ENCODE measurements around the gene MEGF11.

- TF ChIP-seq POLR2AphosphoS5 (IDR thresholded peaks at IDR 0.05; ENCODE audit: low read depth, low read length): no peak
- no peak for TF ChIP-seq SPI1 (IDR thresholded peaks at IDR 0.05; ENCODE audit: low read depth, low read length)
- TF ChIP-seq TAF1 (IDR thresholded peaks at IDR 0.05; ENCODE audit: low read depth, low read length): no peak
- TF ChIP-seq POLR2A (IDR thresholded peaks at IDR 0.05; ENCODE audit: low read depth, low read length): no peak
- no peak for TF ChIP-seq PAX5 (IDR thresholded peaks at IDR 0.05; ENCODE audit: insufficient read depth, low read length, severe bottlenecking)
- no peak for TF ChIP-seq POU2F2 (IDR thresholded peaks at IDR 0.05; ENCODE audit: low read depth, low read length)
These were observed 84.5 kb downstream of the MEGF11 start for GRCh38 chr15:66169023-66169422.

Data from GM12891 (cell line).